Gastrocnemius medialis (tissue), 4 donors: ENCODE data around the gene JOSD2. TPM values are rescaled to one million over a fixed set of nuclear protein-coding genes. Genes with fewer than 3 reads are reported as not detected.

Source experiments
- ATAC-seq, 2 donors: fragments of 150-250 bp; one replicate each; pipeline ENCODE4 v1.9.1; 2016
- DNase-seq, 2 donors: peaks; one replicate each; pipeline ENCODE4 v3.0.0-alpha.2; 2019
- H3K27ac ChIP-seq, 4 donors: fragments of 200-600 bp; sonication (generic); 1 replicate in 1 of 4; 2 replicates in 3 of 4; pipeline ENCODE4 v1.5.1; 2016 to 2018; ENCODE audit warnings: mild to moderate bottlenecking in 2 of 4, moderate library complexity in 1 of 4
- H3K27me3 ChIP-seq, 3 donors: fragments of 200-600 bp; sonication (generic) in 2 of 3; 1 replicate in 1 of 3; 2 replicates in 2 of 3; pipeline versions ENCODE4 v1.5.1 to v1.6.0; 2016 to 2019; ENCODE audit warnings: mild to moderate bottlenecking in 1 of 3, moderate library complexity in 1 of 3
- H3K36me3 ChIP-seq, 2 donors: fragments of 200-600 bp; sonication (generic) in 1 of 2; one replicate each; pipeline ENCODE4 v1.5.1; 2017 to 2018
- H3K4me1 ChIP-seq, 2 donors: fragments of 200-600 bp; sonication (generic) in 1 of 2; one replicate each; pipeline ENCODE4 v1.5.1; 2016 to 2017; ENCODE audit warnings: mild to moderate bottlenecking in 2 of 2
- H3K4me3 ChIP-seq, 4 donors: fragments of 200-600 bp; sonication (generic) in 3 of 4; 1 replicate in 1 of 4; 2 replicates in 3 of 4; pipeline ENCODE4 v1.5.1; 2016 to 2019; ENCODE audit warnings: mild to moderate bottlenecking in 2 of 4
- H3K9me3 ChIP-seq, 3 donors: fragments of 200-600 bp; sonication (generic) in 2 of 3; 1 replicate in 1 of 3; 2 replicates in 2 of 3; pipeline ENCODE4 v1.5.1; 2016 to 2019
- POLR2A ChIP-seq, 2 donors: fragments of 450-650 bp; IDR thresholded peaks; one replicate each; pipeline ENCODE4 v1.6.1; 2017; ENCODE audit warnings: antibody characterized with exemption in 2 of 2, mild to moderate bottlenecking in 2 of 2, moderate library complexity in 2 of 2
- in situ Hi-C, 4 donors: fragments of 200-750 bp; cut with MboI; loops; one replicate each; pipeline versions ENCODE4 v1.15.0 to v1.8.0; 2017; ENCODE audit warnings: low sequenced_read_pairs in 4 of 4
- intact Hi-C: fragments of 100-400 bp; cut with DNase I; formaldehyde crosslinking; loops from one replicate; pipeline ENCODE4 v1.15.1; 2023; ENCODE audit warnings: low total_unique reads
- total RNA-seq, 4 donors: library from RNA; depleted of rRNA; stranded (reverse); fragments of >200 nt; gene quantifications; one replicate each; pipeline versions ENCODE4 v1.1.0 to v1.2.3, GENCODE V29; 2016
- TF ChIP-seq, protein P1 (sequence below), 5 experiments: fragments of 450-650 bp in 3 of 5; fragments of 200-600 bp in 2 of 5; sonication (generic) in 2 of 5; IDR thresholded peaks in 4 of 5; conservative IDR thresholded peaks in 1 of 5; 1 replicate in 4 of 5; 2 replicates in 1 of 5; pipeline ENCODE4 v1.5.1; 2016 to 2019; ENCODE audit warnings: antibody characterized with exemption in 5 of 5, mild to moderate bottlenecking in 3 of 5, moderate library complexity in 3 of 5

The JOSD2 gene
- total RNA-seq, 4 donors from 2014 or later = 22.1 to 36.9 (median 27.8) TPM

DNA sequence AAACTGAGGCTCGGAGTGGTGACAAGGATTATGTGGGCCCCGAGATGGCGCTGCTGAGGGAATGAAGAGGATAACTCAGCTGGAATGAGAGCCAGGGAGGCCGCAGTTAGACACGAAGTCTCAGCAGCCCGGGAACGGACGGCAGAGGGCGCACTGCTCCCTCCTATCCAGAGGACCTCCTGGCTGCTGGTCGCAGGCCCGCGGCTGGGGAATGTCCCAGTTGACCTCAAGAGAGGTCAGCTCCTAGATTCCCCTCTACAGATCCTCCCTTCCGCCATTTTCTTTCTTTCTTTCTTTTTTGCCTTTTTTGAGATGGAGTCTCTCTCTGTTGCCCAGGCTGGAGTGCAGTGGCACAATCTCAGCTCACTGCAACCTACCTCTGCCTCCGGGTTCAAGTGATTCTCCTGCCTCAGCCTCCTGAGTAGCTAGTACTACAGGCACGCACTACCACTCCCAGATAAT is 26.8 kb upstream of the JOSD2 start:
- Histone ChIP-seq H3K9me3 (peaks cover 0 to 8% (median 0%) of the 10 kb centered on the region in 3 donors), H3K27me3 (peaks cover 0 to 4% (median under 1%) of the 10 kb centered on the region in 3 donors), H3K4me3 (no peak overlapping the region), H3K36me3 (no peaks in the 10 kb centered on the region), H3K27ac (no peak overlapping the region), H3K4me1 (no peaks in the 10 kb centered on the region)
- intact Hi-C loops (loop anchor here (2.0 kb wide), 1 partner anchor 245 kb away; no protein-coding TSS in a partner anchor), in situ Hi-C loops (loop anchor here in 3 of 4 donors (25.0 kb wide), 1 partner anchor 250 kb away; the partner anchor contains the start of gene ACP4 (in 3 of the 3))
- no peak for TF ChIP-seq POLR2A (IDR thresholded peaks at IDR 0.05)
- TF ChIP-seq, protein P1, sequence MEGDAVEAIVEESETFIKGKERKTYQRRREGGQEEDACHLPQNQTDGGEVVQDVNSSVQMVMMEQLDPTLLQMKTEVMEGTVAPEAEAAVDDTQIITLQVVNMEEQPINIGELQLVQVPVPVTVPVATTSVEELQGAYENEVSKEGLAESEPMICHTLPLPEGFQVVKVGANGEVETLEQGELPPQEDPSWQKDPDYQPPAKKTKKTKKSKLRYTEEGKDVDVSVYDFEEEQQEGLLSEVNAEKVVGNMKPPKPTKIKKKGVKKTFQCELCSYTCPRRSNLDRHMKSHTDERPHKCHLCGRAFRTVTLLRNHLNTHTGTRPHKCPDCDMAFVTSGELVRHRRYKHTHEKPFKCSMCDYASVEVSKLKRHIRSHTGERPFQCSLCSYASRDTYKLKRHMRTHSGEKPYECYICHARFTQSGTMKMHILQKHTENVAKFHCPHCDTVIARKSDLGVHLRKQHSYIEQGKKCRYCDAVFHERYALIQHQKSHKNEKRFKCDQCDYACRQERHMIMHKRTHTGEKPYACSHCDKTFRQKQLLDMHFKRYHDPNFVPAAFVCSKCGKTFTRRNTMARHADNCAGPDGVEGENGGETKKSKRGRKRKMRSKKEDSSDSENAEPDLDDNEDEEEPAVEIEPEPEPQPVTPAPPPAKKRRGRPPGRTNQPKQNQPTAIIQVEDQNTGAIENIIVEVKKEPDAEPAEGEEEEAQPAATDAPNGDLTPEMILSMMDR (IDR thresholded peaks at IDR 0.05 in 4 of 5, conservative IDR thresholded peaks at IDR 0.05 in 1 of 5) = peak in 4 of 5 experiments; percentile 33 to 64 (median 56)
- peak in 1 of 2 donors; percentile 47 for ATAC-seq
- peak in 1 of 2 donors; percentile 47 for DNase-seq

DNA sequence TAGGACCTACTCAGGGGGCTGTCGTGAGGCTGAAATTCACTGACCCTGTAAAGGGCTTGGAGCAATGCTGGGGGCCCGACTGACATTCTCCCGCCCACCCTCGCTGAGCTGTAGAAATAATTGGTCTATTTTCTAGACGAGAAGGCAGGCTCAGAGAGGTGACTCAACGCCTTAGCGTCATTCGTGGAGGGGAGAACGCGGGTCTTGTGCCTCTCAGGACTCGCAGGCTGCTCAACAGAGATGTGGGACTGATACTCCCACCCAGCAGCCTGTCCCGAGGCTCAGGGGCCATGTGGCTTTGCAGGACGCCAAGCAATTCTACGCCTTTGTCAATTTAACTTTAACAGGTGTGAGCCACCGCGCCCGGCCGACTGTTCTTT is 26.3 kb upstream of the JOSD2 start:
- H3K27ac ChIP-seq = no peak overlapping the region
- TF ChIP-seq POLR2A (IDR thresholded peaks at IDR 0.05) = no peak
- TF ChIP-seq, protein P1 (IDR thresholded peaks at IDR 0.05 in 4 of 5, conservative IDR thresholded peaks at IDR 0.05 in 1 of 5) = no peak
- H3K9me3 ChIP-seq = peaks cover 0 to 13% (median 0%) of the 10 kb centered on the region in 3 donors
- no peak for DNase-seq
- peaks cover 0 to 6% (median 5%) of the 10 kb centered on the region in 3 donors for H3K27me3 ChIP-seq
- no peaks in the 10 kb centered on the region for H3K36me3 ChIP-seq
- no peak overlapping the region for H3K4me3 ChIP-seq
- intact Hi-C loops (loop anchor here (2.0 kb wide), 1 partner anchor 246 kb away; no protein-coding TSS in a partner anchor), in situ Hi-C loops (loop anchor here in 3 of 4 donors (25.0 kb wide), 1 partner anchor 250 kb away; the partner anchor contains the start of gene ACP4 (in 3 of the 3))
- no peak for ATAC-seq
- no peaks in the 10 kb centered on the region for H3K4me1 ChIP-seq

DNA sequence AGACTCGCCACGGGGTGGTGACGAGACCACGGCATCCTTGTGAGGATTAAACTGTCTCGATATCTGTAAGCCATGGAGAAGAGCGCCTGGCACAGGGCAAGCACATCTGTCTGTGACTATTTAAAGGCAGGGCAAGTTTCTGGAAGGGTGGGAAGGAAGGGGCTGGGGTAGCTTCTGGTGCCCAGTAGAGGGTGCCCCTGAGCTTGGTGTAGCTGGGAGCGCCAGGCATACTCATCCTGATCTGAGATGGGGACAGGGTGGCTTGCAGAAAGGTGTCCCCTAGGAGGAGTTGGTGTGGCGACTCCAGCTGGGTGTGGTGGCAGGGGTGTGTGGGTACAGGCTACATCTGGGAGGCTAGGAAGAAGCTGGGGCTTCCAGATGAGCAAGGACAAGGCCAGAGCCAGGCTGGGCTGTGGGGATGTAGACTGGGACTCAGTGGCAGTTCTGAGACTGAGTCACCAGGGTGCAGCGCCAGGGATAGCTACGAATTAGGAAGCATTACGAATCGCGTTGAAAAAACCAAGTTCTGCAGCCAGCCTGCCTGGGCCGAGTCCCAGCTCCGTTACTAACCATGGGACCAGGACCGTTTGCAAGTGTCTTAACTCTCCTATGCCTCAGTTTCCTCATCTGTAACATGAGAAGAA is 25.8 kb upstream of the JOSD2 start:
- no peak overlapping the region for H3K4me3 ChIP-seq
- no peak overlapping the region for H3K27ac ChIP-seq
- no peak for TF ChIP-seq POLR2A (IDR thresholded peaks at IDR 0.05)
- no peak for ATAC-seq
- H3K27me3 ChIP-seq = peaks cover 0 to 7% (median 6%) of the 10 kb centered on the region in 3 donors
- H3K36me3 ChIP-seq = no peaks in the 10 kb centered on the region
- H3K4me1 ChIP-seq = no peaks in the 10 kb centered on the region
- intact Hi-C loops = loop anchor here (2.0 kb wide), 1 partner anchor 246 kb away; no protein-coding TSS in a partner anchor
- DNase-seq = no peak
- in situ Hi-C loops = loop anchor here in 3 of 4 donors (25.0 kb wide), 1 partner anchor 251 kb away; the partner anchor contains the start of gene ACP4 (in 3 of the 3)
- peaks cover 0 to 14% (median 0%) of the 10 kb centered on the region in 3 donors for H3K9me3 ChIP-seq

DNA sequence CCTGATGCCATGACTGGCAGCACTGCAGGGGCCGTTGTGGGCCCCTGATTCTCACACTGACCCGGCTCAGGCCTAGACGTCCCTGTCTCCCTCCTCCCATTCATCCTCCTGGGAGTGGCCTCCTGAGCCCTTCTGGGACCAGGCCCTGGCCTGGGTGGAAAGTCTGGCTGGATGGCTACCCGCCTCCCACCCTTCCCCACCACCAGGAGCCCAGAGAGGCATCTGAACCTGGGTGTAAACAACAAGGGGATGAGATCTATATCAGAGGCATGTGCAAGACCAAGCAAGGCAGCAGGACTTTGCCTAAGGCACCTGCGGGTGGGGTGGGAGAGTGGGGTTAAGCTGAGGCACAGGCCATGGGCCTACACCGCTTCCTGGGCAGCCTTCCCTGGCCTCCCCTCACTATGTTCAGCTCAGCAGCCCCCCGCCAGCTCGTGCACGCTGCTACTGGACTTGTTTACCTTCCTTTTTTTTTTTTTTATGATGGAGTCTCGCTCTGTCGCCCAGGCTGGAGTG is 24.7 kb upstream of the JOSD2 start:
- no peak overlapping the region for H3K27ac ChIP-seq
- DNase-seq = no peak
- peaks cover 6 to 13% (median 11%) of the 10 kb centered on the region in 3 donors for H3K27me3 ChIP-seq
- no peak overlapping the region for H3K4me3 ChIP-seq
- in situ Hi-C loops (loop anchor here in 3 of 4 donors (25.0 kb wide), 1 partner anchor 252 kb away; the partner anchor contains the start of gene ACP4 (in 3 of the 3)), intact Hi-C loops (loop anchor here (2.0 kb wide), 1 partner anchor 247 kb away; no protein-coding TSS in a partner anchor)
- H3K4me1 ChIP-seq = no peaks in the 10 kb centered on the region
- peaks cover 0 to 14% (median 0%) of the 10 kb centered on the region in 3 donors for H3K9me3 ChIP-seq
- TF ChIP-seq POLR2A (IDR thresholded peaks at IDR 0.05) = no peak
- TF ChIP-seq, protein P1 (IDR thresholded peaks at IDR 0.05 in 4 of 5, conservative IDR thresholded peaks at IDR 0.05 in 1 of 5) = no peak
- ATAC-seq = no peak
- no peaks in the 10 kb centered on the region for H3K36me3 ChIP-seq

DNA sequence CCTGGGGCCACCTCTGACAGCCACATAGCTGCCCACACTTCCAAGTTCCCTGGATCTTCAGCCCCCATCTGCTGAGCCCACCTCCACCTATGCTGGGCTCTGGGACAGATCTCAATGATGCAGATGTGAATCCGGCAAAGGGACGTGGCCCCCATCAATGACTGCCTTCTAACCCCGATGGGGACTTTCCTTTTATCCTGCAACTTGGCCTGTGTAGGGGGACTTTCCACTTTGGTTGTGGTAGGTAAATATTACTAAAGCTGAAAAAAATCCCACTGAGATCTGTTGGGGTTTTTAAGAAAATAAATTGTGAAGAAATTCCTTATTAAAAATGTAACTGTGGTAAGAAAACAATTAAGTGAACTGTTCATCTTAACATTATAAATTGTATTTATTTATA is 23.5 kb upstream of the JOSD2 start:
- peaks cover 11 to 15% (median 12%) of the 10 kb centered on the region in 3 donors for H3K27me3 ChIP-seq
- intact Hi-C loops (no loop called here), in situ Hi-C loops (loop anchor here in 3 of 4 donors (25.0 kb wide), 1 partner anchor 253 kb away; the partner anchor contains the start of gene ACP4 (in 3 of the 3))
- no peak for ATAC-seq
- H3K4me3 ChIP-seq = no peak overlapping the region
- peaks cover 0 to 14% (median 0%) of the 10 kb centered on the region in 3 donors for H3K9me3 ChIP-seq
- no peak for TF ChIP-seq POLR2A (IDR thresholded peaks at IDR 0.05)
- TF ChIP-seq, protein P1 (IDR thresholded peaks at IDR 0.05 in 4 of 5, conservative IDR thresholded peaks at IDR 0.05 in 1 of 5) = no peak
- H3K27ac ChIP-seq = no peak overlapping the region
- H3K4me1 ChIP-seq = no peaks in the 10 kb centered on the region
- no peaks in the 10 kb centered on the region for H3K36me3 ChIP-seq
- DNase-seq = no peak
